ELR (cell line): Measurements from ENCODE around the gene SURF1.
"Not testable (repeated sequence)": the region's sequence is repeated elsewhere in the genome, so short reads cannot be mapped to it uniquely, and the experiment has no call there.

ENCODE experiments used
- DNase-seq: peaks from one replicate; pipeline ENCODE4 v3.0.0-alpha.2; 2015; ENCODE audit warnings: low read depth

Gene SURF1

GRCh38 chr9:133321411-133321935 lies 34.8 kb downstream of the SURF1 start:
- no peak for DNase-seq

GRCh38 chr9:133320421-133320881 lies 35.8 kb downstream of the SURF1 start:
- DNase-seq: no peak

- DNase-seq: not testable (repeated sequence)
Measured at GRCh38 chr9:133317551-133317950, 38.7 kb downstream of the SURF1 start.

- DNase-seq: no peak
Measured at GRCh38 chr9:133315997-133316396, 40.3 kb downstream of the SURF1 start.

- DNase-seq: no peak
Measured at GRCh38 chr9:133309608-133310007, 46.7 kb downstream of the SURF1 start.

- DNase-seq: no peak
Measured at GRCh38 chr9:133307301-133307700, 49.0 kb downstream of the SURF1 start.

- DNase-seq: peak; percentile 27
Measured at GRCh38 chr9:133306242-133307204, 49.8 kb downstream of the SURF1 start.

- no peak for DNase-seq
Measured at GRCh38 chr9:133305731-133306130, 50.6 kb downstream of the SURF1 start.

GRCh38 chr9:133304477-133305377 lies 51.6 kb downstream of the SURF1 start:
- no peak for DNase-seq

- no peak for DNase-seq
Measured at GRCh38 chr9:133304158-133304470, 52.2 kb downstream of the SURF1 start.

GRCh38 chr9:133303266-133304157 lies 52.8 kb downstream of the SURF1 start:
- no peak for DNase-seq
